Right lobe of liver (tissue), 6 donors: ENCODE measurements around the gene NTMT1. TPM values are rescaled to one million over a fixed set of nuclear protein-coding genes. Genes with fewer than 3 reads are reported as not detected.

Experiments
- ATAC-seq, 4 donors: fragments of 200-7000 bp; cut with Tn5 transposase; one replicate each; pipeline ENCODE4 v1.9.1; 2020; ENCODE audit warnings: mild to moderate bottlenecking in 4 of 4, moderate library complexity in 4 of 4
- DNase-seq, 3 donors: peaks; one replicate each; pipeline ENCODE4 v3.0.0-alpha.2; 2020
- H3K27ac ChIP-seq, 3 donors: fragments of 200-600 bp; one replicate each; pipeline ENCODE4 v1.8.0; 2022
- H3K27me3 ChIP-seq, 2 donors: fragments of 200-600 bp; one replicate each; pipeline ENCODE4 v1.8.0; 2022
- H3K36me3 ChIP-seq, 4 donors: fragments of 200-600 bp; sonication (generic) in 1 of 4; one replicate each; pipeline versions ENCODE4 v1.5.1 to v1.8.0; 2017 to 2022; ENCODE audit warnings: control low read depth in 1 of 4
- H3K4me1 ChIP-seq, 4 donors: fragments of 200-600 bp; sonication (generic) in 1 of 4; one replicate each; pipeline versions ENCODE4 v1.5.1 to v1.8.0; 2017 to 2022; ENCODE audit warnings: control low read depth in 1 of 4
- H3K4me3 ChIP-seq, 3 donors: fragments of 200-600 bp; one replicate each; pipeline ENCODE4 v1.8.0; 2022
- H3K9me3 ChIP-seq, 4 donors: fragments of 200-600 bp; sonication (generic) in 1 of 4; one replicate each; pipeline versions ENCODE4 v1.5.1 to v1.8.0; 2017 to 2022; ENCODE audit warnings: control low read depth in 1 of 4
- CTCF ChIP-seq, 4 donors: fragments of 200-600 bp in 3 of 4; fragments of 450-650 bp in 1 of 4; IDR thresholded peaks; one replicate each; pipeline versions ENCODE4 v1.5.1 to v1.8.0; 2016 to 2022; ENCODE audit warnings: antibody characterized with exemption in 4 of 4, mild to moderate bottlenecking in 2 of 4
- POLR2A ChIP-seq: fragments of 450-650 bp; IDR thresholded peaks from one replicate; pipeline ENCODE4 v1.6.1; 2017; ENCODE audit warnings: antibody characterized with exemption, mild to moderate bottlenecking
- WGBS: methylation state at CpG from one replicate; pipeline ENCODE4 v1.1.6; 2018; ENCODE audit warnings: low coverage, low lambda C conversion rate; ENCODE audit not compliant: insufficient coverage; ENCODE audit errors: missing lambda C conversion rate; 5-methylcytosine and 5-hydroxymethylcytosine counted together
- intact Hi-C, 2 donors: fragments of 100-400 bp; cut with DNase I; formaldehyde crosslinking; loops; one replicate each; pipeline versions ENCODE4 v1.11.2 to v1.14.1; 2022
- total RNA-seq, 6 experiments: library from RNA; depleted of rRNA in 2 of 6; stranded (reverse); fragments of >200 nt in 2 of 6; fragmentation: NEBNext Ultra II Directional in 3 of 6; extraction: Animal tissue kit (Norgen Biotek cat#: 25700) in 3 of 6; gene quantifications; one replicate each; pipeline versions ENCODE4 v1.1.0 to v1.2.4, GENCODE V29; 2016 to 2023
- donor health status: DM: no; HTN: yes; CAD: no.
- donor health status: DM: no; HTN: no; CAD: no.
- donor health status: DM: no; HTN: no; CAD: no.
- donor health status: DM: no; HTN: yes; CAD: no.
- donor health status: DM: no; HTN: yes; CAD: no.

Gene NTMT1
- total RNA-seq, 6 experiments from 2014 or later, result 15.6 to 28.3 (median 20.7) TPM

GRCh38 chr9:129597355-129598088, 28.4 kb upstream of the NTMT1 start:
- WGBS, result 2% methylated on average over 17 of the region's 57 CpGs
- Histone ChIP-seq H3K4me1 (peaks cover 0 to 6% (median 0%) of the 10 kb centered on the region in 4 donors), H3K27me3 (no peaks in the 10 kb centered on the region), H3K36me3 (no peaks in the 10 kb centered on the region), H3K9me3 (no peaks in the 10 kb centered on the region), H3K27ac (peak overlapping the region; percentile 55 to 59 (median 56)), H3K4me3 (peak overlapping the region; percentile 23 to 42 (median 36))
- ATAC-seq, result peak; percentile 57 to 77 (median 74)
- TF ChIP-seq CTCF (IDR thresholded peaks at IDR 0.05) (no peak), POLR2A (no peak)
- intact Hi-C loops, result no loop called here
- peak in 1 of 3 donors; percentile 62 for DNase-seq

GRCh38 chr9:129598089-129598596, 27.8 kb upstream of the NTMT1 start:
- H3K27ac ChIP-seq, result no peak overlapping the region

GRCh38 chr9:129601082-129601674, 24.8 kb upstream of the NTMT1 start:
- TF ChIP-seq CTCF (IDR thresholded peaks at IDR 0.05), result no peak
- TF ChIP-seq POLR2A, result no peak
- Histone ChIP-seq H3K36me3 (no peaks in the 10 kb centered on the region), H3K9me3 (no peaks in the 10 kb centered on the region), H3K4me1 (peaks cover 0 to 12% (median 1%) of the 10 kb centered on the region in 4 donors), H3K27ac (no peak overlapping the region), H3K4me3 (no peak overlapping the region), H3K27me3 (no peaks in the 10 kb centered on the region)
- intact Hi-C loops, result loop anchor here (10.0 kb wide), 2 partner anchors 96 to 426 kb away; partner anchors contain the start of gene IER5L (in 1 of the 2)
- no peak for DNase-seq
- 87% methylated on average over 9 of the region's 9 CpGs for WGBS
- ATAC-seq, result no peak

More at GRCh38 chr9:129598089-129598596, 27.8 kb upstream of the NTMT1 start:
- no peak for ATAC-seq
- Histone ChIP-seq H3K4me1 (peaks cover 0 to 6% (median 0%) of the 10 kb centered on the region in 4 donors), H3K4me3 (peak overlapping the region in 1 of 3 donors; percentile 23), H3K36me3 (no peaks in the 10 kb centered on the region), H3K9me3 (no peaks in the 10 kb centered on the region), H3K27me3 (no peaks in the 10 kb centered on the region)
- TF ChIP-seq CTCF (IDR thresholded peaks at IDR 0.05), result no peak
- intact Hi-C loops, result no loop called here
- DNase-seq, result no peak
- WGBS, result 81% methylated on average over 6 of the region's 14 CpGs

GRCh38 chr9:129602598-129603415, 23.2 kb upstream of the NTMT1 start:
- no peaks in the 10 kb centered on the region for H3K9me3 ChIP-seq
- no peak overlapping the region for H3K4me3 ChIP-seq
- ATAC-seq (no peak), DNase-seq (no peak)
- H3K27ac ChIP-seq, result no peak overlapping the region
- no peaks in the 10 kb centered on the region for H3K27me3 ChIP-seq
- 50% methylated on average over 2 of the region's 10 CpGs for WGBS
- H3K4me1 ChIP-seq, result peaks cover 0 to 18% (median 7%) of the 10 kb centered on the region in 4 donors
- H3K36me3 ChIP-seq, result no peaks in the 10 kb centered on the region
- intact Hi-C loops, result loop anchor here (10.0 kb wide), 2 partner anchors 98 to 428 kb away; partner anchors contain the start of gene IER5L (in 1 of the 2)
- no peak for TF ChIP-seq CTCF (IDR thresholded peaks at IDR 0.05)
